Prostate gland (tissue), 2 donors: Measurements from ENCODE around the gene TEX29.

Source experiments
- CTCF ChIP-seq, 4 experiments: fragments of 200-600 bp in 2 of 4; fragments of 450-650 bp in 2 of 4; sonication (generic) in 2 of 4; IDR thresholded peaks; 1 replicate in 3 of 4; 2 replicates in 1 of 4; pipeline ENCODE4 v1.5.1; 2016 to 2019; ENCODE audit warnings: antibody characterized with exemption in 4 of 4, mild to moderate bottlenecking in 2 of 4, moderate library complexity in 2 of 4
- POLR2A ChIP-seq: fragments of 450-650 bp; IDR thresholded peaks from one replicate; pipeline ENCODE4 v1.6.1; 2016; ENCODE audit warnings: antibody characterized with exemption, mild to moderate bottlenecking

DNA sequence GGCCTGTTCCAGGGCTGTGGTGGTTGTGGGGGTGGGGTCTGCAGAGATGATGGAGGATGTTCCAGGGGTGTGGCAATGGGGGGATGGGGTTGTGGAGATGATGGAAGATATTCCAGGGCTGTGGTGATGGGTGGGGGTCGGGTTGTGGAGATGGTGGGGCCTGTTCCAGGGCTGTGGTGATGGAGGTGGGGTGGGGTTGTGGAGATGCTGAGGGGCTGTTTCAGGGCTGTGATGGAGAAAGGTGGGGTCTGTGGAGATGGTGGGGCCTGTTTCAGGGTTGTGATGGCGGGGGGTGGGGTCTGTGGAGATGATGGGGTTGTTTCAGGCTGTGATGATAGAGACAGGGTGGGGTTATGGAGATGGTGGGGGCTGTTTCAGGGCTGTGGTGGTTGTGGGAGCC is 62.0 kb downstream of the TEX29 start:
- TF ChIP-seq CTCF (IDR thresholded peaks at IDR 0.05) (no peak), POLR2A (no peak)
